Adrenal gland (tissue), 5 donors: ENCODE data around the gene TMEM132D.

Experiments used
- POLR2A ChIP-seq, 2 donors: fragments of 450-650 bp; IDR thresholded peaks; one replicate each; pipeline ENCODE4 v1.6.1; 2017; ENCODE audit warnings: antibody characterized with exemption in 2 of 2, mild to moderate bottlenecking in 2 of 2, moderate library complexity in 1 of 2
- TF ChIP-seq, protein P1 (sequence below), 6 experiments: fragments of 450-650 bp in 4 of 6; fragments of 200-600 bp in 2 of 6; sonication (generic) in 1 of 6; IDR thresholded peaks; 1 replicate in 5 of 6; 2 replicates in 1 of 6; pipeline versions ENCODE4 v1.5.1 to v1.8.0; 2016 to 2021; ENCODE audit warnings: antibody characterized with exemption in 6 of 6, mild to moderate bottlenecking in 2 of 6, moderate library complexity in 1 of 6
- donor health status: DM: no; HTN: no; CAD: no.

DNA sequence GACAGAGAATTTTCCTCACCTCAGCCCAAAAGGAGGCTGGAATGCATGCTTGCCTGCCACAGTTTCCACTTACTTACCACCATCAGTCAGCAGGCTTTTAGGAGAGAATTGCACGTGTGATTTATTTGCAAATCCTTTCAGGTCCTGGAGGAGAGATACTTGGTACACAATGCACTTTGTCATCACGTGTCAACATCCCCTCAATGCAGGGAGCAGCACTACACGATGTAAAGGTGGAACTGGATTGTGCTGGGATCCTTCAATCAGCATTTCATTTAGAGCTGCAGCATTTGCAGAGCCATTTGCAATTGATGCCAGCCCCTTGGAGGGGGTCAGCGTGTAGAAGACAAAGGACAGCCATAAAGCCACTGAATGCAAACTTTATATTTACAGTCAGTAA is 832.5 kb downstream of the TMEM132D start:
- TF ChIP-seq, protein P1, sequence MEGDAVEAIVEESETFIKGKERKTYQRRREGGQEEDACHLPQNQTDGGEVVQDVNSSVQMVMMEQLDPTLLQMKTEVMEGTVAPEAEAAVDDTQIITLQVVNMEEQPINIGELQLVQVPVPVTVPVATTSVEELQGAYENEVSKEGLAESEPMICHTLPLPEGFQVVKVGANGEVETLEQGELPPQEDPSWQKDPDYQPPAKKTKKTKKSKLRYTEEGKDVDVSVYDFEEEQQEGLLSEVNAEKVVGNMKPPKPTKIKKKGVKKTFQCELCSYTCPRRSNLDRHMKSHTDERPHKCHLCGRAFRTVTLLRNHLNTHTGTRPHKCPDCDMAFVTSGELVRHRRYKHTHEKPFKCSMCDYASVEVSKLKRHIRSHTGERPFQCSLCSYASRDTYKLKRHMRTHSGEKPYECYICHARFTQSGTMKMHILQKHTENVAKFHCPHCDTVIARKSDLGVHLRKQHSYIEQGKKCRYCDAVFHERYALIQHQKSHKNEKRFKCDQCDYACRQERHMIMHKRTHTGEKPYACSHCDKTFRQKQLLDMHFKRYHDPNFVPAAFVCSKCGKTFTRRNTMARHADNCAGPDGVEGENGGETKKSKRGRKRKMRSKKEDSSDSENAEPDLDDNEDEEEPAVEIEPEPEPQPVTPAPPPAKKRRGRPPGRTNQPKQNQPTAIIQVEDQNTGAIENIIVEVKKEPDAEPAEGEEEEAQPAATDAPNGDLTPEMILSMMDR (IDR thresholded peaks at IDR 0.05): no peak
- no peak for TF ChIP-seq POLR2A (IDR thresholded peaks at IDR 0.05)
